H1 (cell line): ENCODE measurements around the gene GLRX5. TPM values are rescaled to one million over a fixed set of nuclear protein-coding genes. Genes with fewer than 3 reads are reported as not detected.

Experiments
- BACH1 ChIP-seq: IDR thresholded peaks from 2 replicates; pipeline ENCODE4 v1.6.1; 2012; ENCODE audit warnings: low read length, improper control_type of control experiment
- CREB1 ChIP-seq: IDR thresholded peaks from 2 replicates; pipeline ENCODE4 v1.6.1; 2012; ENCODE audit warnings: inconsistent platforms
- FOSL1 ChIP-seq: IDR thresholded peaks from 2 replicates; pipeline ENCODE4 v1.6.1; 2011; ENCODE audit warnings: mild to moderate bottlenecking, low read depth, low read length, moderate library complexity; ENCODE audit not compliant: insufficient read depth
- GABPA ChIP-seq: IDR thresholded peaks from 2 replicates; pipeline ENCODE4 v1.6.1; 2011; ENCODE audit warnings: mild to moderate bottlenecking, low read length, moderate library complexity, borderline replicate concordance; ENCODE audit not compliant: insufficient read depth
- HDAC6 ChIP-seq: IDR thresholded peaks from one replicate; pipeline ENCODE4 v1.7.1; 2012; ENCODE audit warnings: low read depth, mild to moderate bottlenecking, inconsistent platforms, low read length, moderate library complexity
- MAX ChIP-seq: IDR thresholded peaks from 2 replicates; pipeline ENCODE4 v1.6.1; 2012; ENCODE audit warnings: inconsistent platforms
- RBBP5 ChIP-seq: IDR thresholded peaks from 2 replicates; pipeline ENCODE4 v1.7.1; 2012; ENCODE audit warnings: low read depth, mild to moderate bottlenecking, inconsistent platforms, low read length, moderate library complexity, borderline replicate concordance
- RNF2 ChIP-seq: fragments of 200-900, 300-1000 bp; sonication (generic); IDR thresholded peaks from 2 replicates; pipeline ENCODE4 v1.7.1; 2016; ENCODE audit warnings: borderline replicate concordance, low read depth, mild to moderate bottlenecking, antibody characterized with exemption, low read length; ENCODE audit not compliant: poor library complexity, severe bottlenecking; ENCODE audit errors: missing control alignments
- polyA plus RNA-seq, 7 experiments: library from polyadenylated mRNA; depleted of rRNA in 3 of 7; stranded (reverse) in 5 of 7; unstranded in 2 of 7; fragments of >200 nt in 5 of 7; fragments of 200-250 nt in 2 of 7; gene quantifications; 1 replicate in 5 of 7; 2 replicates in 1 of 7; 4 replicates in 1 of 7; pipeline versions ENCODE4 v1.2.1 to v1.2.3, GENCODE V29; 2011 to 2013; ENCODE audit warnings: missing spikeins in 2 of 7, mixed read lengths in 2 of 7
- total RNA-seq: library from RNA; stranded (reverse); fragmentation: NEBNext Ultra II Directional; extraction: Animal tissue kit (Norgen Biotek cat#: 25700); gene quantifications from 2 replicates; pipeline ENCODE4 v1.2.1, GENCODE V29; 2021

Gene GLRX5
- total and polyA plus RNA-seq, 2 of the 8 experiments (the other 6 are each of a cell fraction or from before 2014, with no cell fraction given): 70.1 to 88.8 TPM

- TF ChIP-seq GABPA: no peak
- TF ChIP-seq MAX: no peak
- TF ChIP-seq RNF2: no peak
- no peak for TF ChIP-seq RBBP5
- TF ChIP-seq BACH1: no peak
- TF ChIP-seq FOSL1: no peak
- no peak for TF ChIP-seq HDAC6
- no peak for TF ChIP-seq CREB1
Measured at GRCh38 chr14:95529216-95529615, 5.6 kb upstream of the GLRX5 start (continued).
